Astrocyte (in vitro differentiated cells and primary cell): ENCODE results near the gene FAM156B. TPM values are rescaled to one million over a fixed set of nuclear protein-coding genes. Genes with fewer than 3 reads are reported as not detected.
A peak's percentile ranks its signal among the peaks of the same experiment; 100 is the strongest.
"Not testable (repeated sequence)": the region's sequence is repeated elsewhere in the genome, so short reads cannot be mapped to it uniquely, and the experiment has no call there.

ENCODE experiments used
- DNase-seq: peaks from one replicate; pipeline ENCODE4 v3.0.0-alpha.2; 2010; ENCODE audit warnings: low read depth
- FAIRE-seq: peaks from 2 replicates; lab custom pipeline; 2011; peaks lifted over from hg19 to GRCh38; lab: Jason Lieb, UNC
- H2AFZ ChIP-seq: 2 replicates; pipeline ENCODE4 v1.6.0; 2012; ENCODE audit warnings: low read depth, low read length, inconsistent platforms
- H3K27ac ChIP-seq: 2 replicates; pipeline ENCODE4 v1.5.1; 2011; ENCODE audit warnings: low read depth, low read length, inconsistent platforms
- H3K27me3 ChIP-seq: 2 replicates; pipeline ENCODE4 v1.6.0; 2011; ENCODE audit warnings: low read length, inconsistent platforms; ENCODE audit not compliant: insufficient read depth
- H3K36me3 ChIP-seq: 2 replicates; pipeline ENCODE4 v1.5.1; 2011; ENCODE audit warnings: low read length, inconsistent platforms; ENCODE audit not compliant: insufficient read depth
- H3K4me1 ChIP-seq: 2 replicates; pipeline ENCODE4 v1.5.1; 2011; ENCODE audit warnings: low read length, inconsistent platforms; ENCODE audit not compliant: insufficient read depth
- H3K4me2 ChIP-seq: 2 replicates; pipeline ENCODE4 v1.6.0; 2012; ENCODE audit warnings: low read length, inconsistent platforms
- H3K4me3 ChIP-seq: 2 replicates; pipeline ENCODE4 v1.5.1; 2011; ENCODE audit warnings: low read depth, mild to moderate bottlenecking, low read length, inconsistent platforms; ENCODE audit not compliant: insufficient read depth
- H3K79me2 ChIP-seq: 2 replicates; pipeline ENCODE4 v1.6.0; 2012; ENCODE audit warnings: mild to moderate bottlenecking, low read length, inconsistent platforms; ENCODE audit not compliant: insufficient read depth
- H3K9ac ChIP-seq: 2 replicates; pipeline ENCODE4 v1.6.0; 2012; ENCODE audit warnings: mild to moderate bottlenecking, low read length, inconsistent platforms
- H3K9me3 ChIP-seq: 2 replicates; pipeline ENCODE4 v1.5.1; 2012; ENCODE audit warnings: low read depth, mild to moderate bottlenecking, low read length, inconsistent platforms; ENCODE audit not compliant: insufficient read depth
- H4K20me1 ChIP-seq: 2 replicates; pipeline ENCODE4 v1.6.0; 2012; ENCODE audit warnings: low read length, inconsistent platforms; ENCODE audit not compliant: insufficient read depth
- H3K27ac Mint-ChIP-seq: one replicate; pipeline ENCODE4 v1.8.0; 2021; ENCODE audit warnings: mild to moderate bottlenecking, mixed read lengths; ENCODE audit not compliant: unreplicated experiment
- H3K27me3 Mint-ChIP-seq: one replicate; pipeline ENCODE4 v1.8.0; 2021; ENCODE audit warnings: low read depth, mixed read lengths; ENCODE audit not compliant: unreplicated experiment
- H3K36me3 Mint-ChIP-seq: one replicate; pipeline ENCODE4 v1.8.0; 2021; ENCODE audit warnings: low read depth, mixed read lengths; ENCODE audit not compliant: unreplicated experiment
- H3K4me1 Mint-ChIP-seq: one replicate; pipeline ENCODE4 v1.8.0; 2021; ENCODE audit warnings: low read depth, mixed read lengths; ENCODE audit not compliant: unreplicated experiment
- H3K4me3 Mint-ChIP-seq: one replicate; pipeline ENCODE4 v1.8.0; 2021; ENCODE audit warnings: mild to moderate bottlenecking, moderate library complexity, mixed read lengths; ENCODE audit not compliant: unreplicated experiment
- H3K9me3 Mint-ChIP-seq: one replicate; pipeline ENCODE4 v1.8.0; 2021; ENCODE audit warnings: mild to moderate bottlenecking, mixed read lengths; ENCODE audit not compliant: unreplicated experiment
- EZH2 ChIP-seq: IDR thresholded peaks from 2 replicates; pipeline ENCODE4 v1.6.1; 2012; ENCODE audit warnings: mild to moderate bottlenecking, low read length, inconsistent platforms; ENCODE audit not compliant: insufficient read depth
- total RNA-seq: library from RNA; stranded (reverse); gene quantifications from 2 replicates; pipeline ENCODE4 v1.2.1, GENCODE V29; 2021
- TF ChIP-seq, protein P1 (sequence below): IDR thresholded peaks from 2 replicates; pipeline ENCODE4 v1.5.1; 2011; ENCODE audit warnings: low read depth, mild to moderate bottlenecking, inconsistent platforms, low read length, moderate library complexity; ENCODE audit not compliant: insufficient read depth

The FAM156B gene
- total RNA-seq, 1 donor from 2014 or later: 19.4 TPM

DNA sequence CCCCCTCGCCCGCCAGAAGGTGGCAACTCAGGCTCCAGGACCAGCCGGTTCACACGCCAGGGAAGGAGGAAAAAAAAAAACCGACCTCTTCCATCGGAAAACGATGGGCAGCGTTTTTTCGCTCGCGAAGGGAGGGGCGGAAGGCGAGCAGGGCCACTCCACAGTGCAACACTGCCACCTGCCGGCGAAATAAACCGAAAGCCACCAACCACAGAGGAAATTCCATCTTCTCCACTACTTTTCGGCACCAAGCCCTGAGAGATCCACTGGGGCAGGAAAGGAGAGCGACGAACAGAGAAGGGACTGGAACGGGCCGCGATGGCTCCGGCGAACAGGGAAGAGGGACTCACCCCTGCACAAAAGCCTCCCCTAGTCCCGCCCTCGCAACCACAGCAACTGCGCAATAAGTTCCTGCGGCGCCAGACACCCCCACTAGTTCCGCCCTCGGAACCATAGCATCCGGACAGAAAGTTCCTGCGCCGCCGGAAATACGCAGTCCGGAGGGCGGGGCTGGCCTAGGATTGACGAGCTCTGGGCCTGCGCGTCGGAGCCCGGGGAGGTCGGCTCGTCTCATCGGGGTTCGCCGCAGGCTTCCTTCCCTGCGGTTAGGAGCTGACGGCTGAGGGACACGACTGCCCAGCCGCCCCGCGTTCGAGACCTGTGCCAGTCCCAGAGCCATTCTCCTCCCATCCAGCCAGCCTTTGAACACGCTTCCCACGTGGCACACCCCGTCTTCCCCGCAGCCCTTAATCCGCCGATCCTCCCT is 37.8 kb downstream of the FAM156B start:
- H3K27me3 Mint-ChIP-seq: no peaks in the 10 kb centered on the region
- H3K4me1 Mint-ChIP-seq: no peaks in the 10 kb centered on the region
- no peaks in the 10 kb centered on the region for H3K36me3 Mint-ChIP-seq
- Histone ChIP-seq H3K27me3 (no peaks in the 10 kb centered on the region), H3K9me3 (no peaks in the 10 kb centered on the region), H3K4me1 (no peaks in the 10 kb centered on the region), H3K9ac (peak overlapping the region; percentile 95), H4K20me1 (no peaks in the 10 kb centered on the region), H3K36me3 (no peaks in the 10 kb centered on the region), H3K4me3 (peak overlapping the region; percentile 89), H3K27ac (peak overlapping the region; percentile 97), H2AFZ (peak overlapping the region; percentile 88), H3K79me2 (no peaks in the 10 kb centered on the region), H3K4me2 (peak overlapping the region; percentile 95)
- peak overlapping the region; percentile 91 for H3K4me3 Mint-ChIP-seq
- peak; percentile 91 for DNase-seq
- H3K27ac Mint-ChIP-seq: peak overlapping the region; percentile 99
- TF ChIP-seq, protein P1, sequence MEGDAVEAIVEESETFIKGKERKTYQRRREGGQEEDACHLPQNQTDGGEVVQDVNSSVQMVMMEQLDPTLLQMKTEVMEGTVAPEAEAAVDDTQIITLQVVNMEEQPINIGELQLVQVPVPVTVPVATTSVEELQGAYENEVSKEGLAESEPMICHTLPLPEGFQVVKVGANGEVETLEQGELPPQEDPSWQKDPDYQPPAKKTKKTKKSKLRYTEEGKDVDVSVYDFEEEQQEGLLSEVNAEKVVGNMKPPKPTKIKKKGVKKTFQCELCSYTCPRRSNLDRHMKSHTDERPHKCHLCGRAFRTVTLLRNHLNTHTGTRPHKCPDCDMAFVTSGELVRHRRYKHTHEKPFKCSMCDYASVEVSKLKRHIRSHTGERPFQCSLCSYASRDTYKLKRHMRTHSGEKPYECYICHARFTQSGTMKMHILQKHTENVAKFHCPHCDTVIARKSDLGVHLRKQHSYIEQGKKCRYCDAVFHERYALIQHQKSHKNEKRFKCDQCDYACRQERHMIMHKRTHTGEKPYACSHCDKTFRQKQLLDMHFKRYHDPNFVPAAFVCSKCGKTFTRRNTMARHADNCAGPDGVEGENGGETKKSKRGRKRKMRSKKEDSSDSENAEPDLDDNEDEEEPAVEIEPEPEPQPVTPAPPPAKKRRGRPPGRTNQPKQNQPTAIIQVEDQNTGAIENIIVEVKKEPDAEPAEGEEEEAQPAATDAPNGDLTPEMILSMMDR: peak; percentile 58
- TF ChIP-seq EZH2: no peak
- no peaks in the 10 kb centered on the region for H3K9me3 Mint-ChIP-seq
- FAIRE-seq: no peak

DNA sequence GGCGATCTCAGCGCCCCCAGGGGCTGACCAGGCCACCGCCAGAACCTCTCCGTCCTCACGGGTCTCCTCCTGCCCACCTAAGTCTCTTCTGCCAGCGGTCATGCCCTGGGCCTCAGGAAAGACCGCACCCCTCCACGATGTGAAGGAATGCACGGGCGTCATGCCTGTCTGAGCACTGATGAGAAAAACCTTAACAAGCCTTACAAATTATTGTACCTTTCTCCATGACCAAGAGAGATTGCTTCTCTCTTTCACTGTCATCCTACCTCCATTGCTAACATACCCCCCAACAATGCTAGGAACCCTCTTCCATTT is 38.3 kb downstream of the FAM156B start:
- H2AFZ ChIP-seq: peak overlapping the region; percentile 75
- not testable (repeated sequence) for DNase-seq, H3K27me3 ChIP-seq, H3K4me1 ChIP-seq, H3K4me1 Mint-ChIP-seq, H3K36me3 ChIP-seq, H3K9me3 Mint-ChIP-seq, H3K36me3 Mint-ChIP-seq, H3K79me2 ChIP-seq, H4K20me1 ChIP-seq, H3K9me3 ChIP-seq, H3K27me3 Mint-ChIP-seq
- H3K27ac ChIP-seq: peak overlapping the region; percentile 97
- H3K27ac Mint-ChIP-seq: peak overlapping the region; percentile 99
- H3K4me2 ChIP-seq: peak overlapping the region; percentile 95
- H3K9ac ChIP-seq: peak overlapping the region; percentile 95
- peak; percentile 93 for FAIRE-seq
- peak overlapping the region; percentile 91 for H3K4me3 Mint-ChIP-seq
- H3K4me3 ChIP-seq: peak overlapping the region; percentile 89

DNA sequence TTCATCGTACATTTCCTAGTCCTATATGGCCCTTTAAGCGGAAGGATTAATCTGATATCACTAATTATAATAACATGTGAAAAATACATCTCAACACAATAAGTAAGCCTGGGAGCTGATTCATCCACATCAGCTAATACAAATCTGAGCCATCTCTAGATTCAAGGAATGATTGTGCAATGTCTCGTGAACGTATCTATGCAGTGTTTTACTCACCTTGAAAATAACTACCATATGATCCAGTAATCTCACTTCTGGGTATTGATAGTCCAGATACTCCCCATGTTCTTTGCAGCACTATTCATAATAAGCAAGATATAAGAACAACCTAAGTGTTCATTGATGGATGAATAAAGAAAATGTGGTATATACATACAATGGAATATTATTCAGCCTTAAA is 43.6 kb downstream of the FAM156B start:
- H3K4me1 Mint-ChIP-seq, H4K20me1 ChIP-seq, H3K27ac ChIP-seq, H3K79me2 ChIP-seq, DNase-seq, H3K9me3 Mint-ChIP-seq, H3K9ac ChIP-seq, H2AFZ ChIP-seq, H3K4me1 ChIP-seq, H3K4me2 ChIP-seq, H3K27me3 Mint-ChIP-seq, H3K36me3 ChIP-seq, H3K4me3 Mint-ChIP-seq, H3K36me3 Mint-ChIP-seq, H3K9me3 ChIP-seq, H3K4me3 ChIP-seq, H3K27ac Mint-ChIP-seq, H3K27me3 ChIP-seq: not testable (repeated sequence)
- FAIRE-seq: peak; percentile 97

DNA sequence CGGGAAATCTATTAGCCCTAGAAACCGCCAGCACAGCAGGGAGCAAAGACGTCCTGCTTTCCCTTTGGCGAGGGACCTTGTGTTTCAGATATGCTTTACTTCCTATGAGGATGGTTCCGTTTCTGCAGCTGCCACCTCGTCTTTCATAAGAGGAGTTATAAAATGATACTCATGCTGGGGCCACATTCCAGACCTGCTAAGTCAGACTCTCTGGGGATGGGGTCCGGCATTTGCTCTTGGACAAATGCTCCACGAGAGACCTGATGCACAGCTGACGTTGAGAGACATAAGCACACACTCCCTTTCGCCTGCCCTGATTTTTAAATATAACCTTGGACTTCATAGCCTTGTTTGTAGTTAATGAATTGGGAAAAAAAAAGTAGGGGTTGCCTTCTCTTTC is 44.6 kb downstream of the FAM156B start:
- H3K9ac ChIP-seq, H3K79me2 ChIP-seq, H3K36me3 Mint-ChIP-seq, H3K4me2 ChIP-seq, H3K9me3 Mint-ChIP-seq, H2AFZ ChIP-seq, H4K20me1 ChIP-seq, H3K27me3 ChIP-seq, H3K27ac ChIP-seq, H3K27me3 Mint-ChIP-seq, H3K4me3 ChIP-seq, FAIRE-seq, H3K4me3 Mint-ChIP-seq, H3K9me3 ChIP-seq, DNase-seq, H3K36me3 ChIP-seq, H3K4me1 ChIP-seq, H3K27ac Mint-ChIP-seq, H3K4me1 Mint-ChIP-seq: not testable (repeated sequence)

DNA sequence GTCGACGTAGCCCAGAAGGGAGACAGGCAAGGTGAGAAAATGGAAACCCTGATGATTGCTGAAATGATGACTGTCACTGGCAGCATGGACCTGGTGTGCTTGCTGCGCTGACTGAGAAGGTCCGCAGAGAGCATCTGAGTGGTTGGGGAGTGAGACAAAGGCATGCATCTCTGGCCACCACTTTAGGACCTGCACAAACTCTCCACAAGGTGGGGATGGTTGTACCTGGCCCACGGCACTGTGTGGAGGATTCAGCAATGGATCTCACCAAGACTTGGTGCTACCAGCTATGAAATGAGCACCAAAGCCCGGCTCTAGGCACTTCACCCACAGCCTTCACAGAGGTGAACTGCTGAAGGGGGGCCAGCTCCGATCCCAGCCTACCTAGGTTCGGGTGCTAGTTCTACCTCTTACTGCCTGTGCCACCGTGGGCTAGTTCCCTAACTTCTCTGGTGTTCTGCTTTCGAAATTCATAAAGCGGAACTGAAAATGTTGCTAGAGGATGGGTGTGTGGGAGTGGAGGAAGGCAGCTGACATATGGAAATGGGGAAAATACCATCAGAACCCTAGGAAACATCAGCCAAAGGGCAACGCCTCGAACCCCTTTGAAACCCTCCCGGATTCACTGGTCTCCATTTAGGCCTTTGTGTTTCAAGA is 48.8 kb downstream of the FAM156B start:
- not testable (repeated sequence) for H3K27me3 ChIP-seq, H3K79me2 ChIP-seq, H3K9me3 ChIP-seq, H3K4me3 ChIP-seq, H3K27me3 Mint-ChIP-seq, H3K36me3 ChIP-seq, DNase-seq, H3K27ac Mint-ChIP-seq, H4K20me1 ChIP-seq, H3K4me3 Mint-ChIP-seq, H3K36me3 Mint-ChIP-seq, H3K4me1 ChIP-seq, H3K4me2 ChIP-seq, H2AFZ ChIP-seq, H3K27ac ChIP-seq, H3K4me1 Mint-ChIP-seq, H3K9me3 Mint-ChIP-seq, H3K9ac ChIP-seq
- FAIRE-seq: peak; percentile 73
